Dedifferentiated amniotic fluid mesenchymal stem cell (primary cell): Measurements from ENCODE around the gene URB1.

Source experiments
- DNase-seq: peaks from one replicate; pipeline ENCODE4 v3.0.0-alpha.2; 2016; ENCODE audit errors: extremely low spot score

URB1 gene

GRCh38 chr21:32347351-32347750, 45.5 kb downstream of the URB1 start:
- no peak for DNase-seq

- DNase-seq: no peak
Observed at GRCh38 chr21:32346951-32347350, 45.9 kb downstream of the URB1 start.

- DNase-seq: no peak
Observed at GRCh38 chr21:32340863-32341848, 51.7 kb downstream of the URB1 start.

GRCh38 chr21:32338209-32338921, 54.4 kb downstream of the URB1 start:
- no peak for DNase-seq

GRCh38 chr21:32337206-32337605, 55.6 kb downstream of the URB1 start:
- no peak for DNase-seq

- no peak for DNase-seq
Observed at GRCh38 chr21:32336711-32337110, 56.1 kb downstream of the URB1 start.

GRCh38 chr21:32335601-32336575, 56.9 kb downstream of the URB1 start:
- no peak for DNase-seq

GRCh38 chr21:32334980-32335531, 57.8 kb downstream of the URB1 start:
- DNase-seq: no peak

GRCh38 chr21:32333953-32334673, 58.7 kb downstream of the URB1 start:
- DNase-seq: no peak

- no peak for DNase-seq
Observed at GRCh38 chr21:32332463-32332951, 60.3 kb downstream of the URB1 start.

GRCh38 chr21:32331444-32332305, 61.1 kb downstream of the URB1 start:
- no peak for DNase-seq

GRCh38 chr21:32330784-32331311, 62.0 kb downstream of the URB1 start:
- DNase-seq: no peak

- no peak for DNase-seq
Observed at GRCh38 chr21:32329776-32330175, 63.0 kb downstream of the URB1 start.

GRCh38 chr21:32329331-32329730, 63.5 kb downstream of the URB1 start:
- DNase-seq: no peak

GRCh38 chr21:32328595-32328994, 64.2 kb downstream of the URB1 start:
- no peak for DNase-seq

GRCh38 chr21:32325706-32326105, 67.1 kb downstream of the URB1 start:
- DNase-seq: no peak

- DNase-seq: no peak
Observed at GRCh38 chr21:32322676-32323075, 70.1 kb downstream of the URB1 start.

GRCh38 chr21:32322103-32322502, 70.7 kb downstream of the URB1 start:
- DNase-seq: no peak

GRCh38 chr21:32321480-32321879, 71.3 kb downstream of the URB1 start:
- DNase-seq: no peak
